ENCODE data around the gene NKG7. TPM values are rescaled to one million over a fixed set of nuclear protein-coding genes. Genes with fewer than 3 reads are reported as not detected.

NKG7 gene
- total and polyA plus RNA-seq, 8 donors, result 0.56 to 2.1 (median 1.0) TPM; not detected in 2

- H3K27me3 ChIP-seq, result no peaks in the 10 kb centered on the region
- 44 to 50% methylated on average over 14 of the region's 14 CpGs for WGBS, 2 donors
- H3K4me1 ChIP-seq, result no peaks in the 10 kb centered on the region
- H3K9me3 ChIP-seq, result no peaks in the 10 kb centered on the region
- DNase-seq (no peak), FAIRE-seq (no peak), ATAC-seq (no peak)
- no peaks in the 10 kb centered on the region for H3K36me3 ChIP-seq
- intact Hi-C loops (cut with DNase I), result no loop called here
- H3K27ac ChIP-seq, result no peak overlapping the region
- no peak overlapping the region for H3K4me3 ChIP-seq
- TF ChIP-seq, protein P1, sequence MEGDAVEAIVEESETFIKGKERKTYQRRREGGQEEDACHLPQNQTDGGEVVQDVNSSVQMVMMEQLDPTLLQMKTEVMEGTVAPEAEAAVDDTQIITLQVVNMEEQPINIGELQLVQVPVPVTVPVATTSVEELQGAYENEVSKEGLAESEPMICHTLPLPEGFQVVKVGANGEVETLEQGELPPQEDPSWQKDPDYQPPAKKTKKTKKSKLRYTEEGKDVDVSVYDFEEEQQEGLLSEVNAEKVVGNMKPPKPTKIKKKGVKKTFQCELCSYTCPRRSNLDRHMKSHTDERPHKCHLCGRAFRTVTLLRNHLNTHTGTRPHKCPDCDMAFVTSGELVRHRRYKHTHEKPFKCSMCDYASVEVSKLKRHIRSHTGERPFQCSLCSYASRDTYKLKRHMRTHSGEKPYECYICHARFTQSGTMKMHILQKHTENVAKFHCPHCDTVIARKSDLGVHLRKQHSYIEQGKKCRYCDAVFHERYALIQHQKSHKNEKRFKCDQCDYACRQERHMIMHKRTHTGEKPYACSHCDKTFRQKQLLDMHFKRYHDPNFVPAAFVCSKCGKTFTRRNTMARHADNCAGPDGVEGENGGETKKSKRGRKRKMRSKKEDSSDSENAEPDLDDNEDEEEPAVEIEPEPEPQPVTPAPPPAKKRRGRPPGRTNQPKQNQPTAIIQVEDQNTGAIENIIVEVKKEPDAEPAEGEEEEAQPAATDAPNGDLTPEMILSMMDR (IDR thresholded peaks at IDR 0.05), result no peak
These were observed 50.7 kb downstream of the NKG7 start for GRCh38 chr19:51321799-51322198.

Other genes starting within 250 kb of the NKG7 start
- gene SIGLEC9, start 247.7 kb downstream of the NKG7 start, total RNA-seq, result 1 to 10 TPM in 3 of 6 donors, under 1 TPM in 3; 0.19 to 4.1 (median 1.2) TPM
- 1 to 10 TPM in 1 of 2 donors, under 1 TPM in 1; 0.80 to 1.0 TPM for gene SIGLEC9, start 247.7 kb downstream of the NKG7 start, polyA plus RNA-seq
- gene SIGLEC7, start 230.4 kb downstream of the NKG7 start, total RNA-seq, result 1 to 10 TPM in 2 of 6 donors, under 1 TPM in 4; 0.12 to 3.0 (median 0.45) TPM
- under 1 TPM; 0.12 to 0.23 TPM for gene SIGLEC7, start 230.4 kb downstream of the NKG7 start, polyA plus RNA-seq
- 1 to 10 TPM in 3 of 6 donors, under 1 TPM in 3; 0.28 to 6.3 (median 1.5) TPM for gene CD33, start 147.6 kb downstream of the NKG7 start, total RNA-seq
- gene CD33, start 147.6 kb downstream of the NKG7 start, polyA plus RNA-seq, result under 1 TPM; 0.61 to 0.75 TPM
- not detected for gene SIGLECL1, start 121.6 kb downstream of the NKG7 start, total RNA-seq
- not detected for gene SIGLECL1, start 121.6 kb downstream of the NKG7 start, polyA plus RNA-seq
- gene IGLON5, start 61.0 kb downstream of the NKG7 start, total RNA-seq, result under 1 TPM in 2 of 6 donors, not detected in 4; 0.06 to 0.09 TPM
- under 1 TPM; 0.07 to 0.08 TPM for gene IGLON5, start 61.0 kb downstream of the NKG7 start, polyA plus RNA-seq
- gene VSIG10L, start 30.5 kb downstream of the NKG7 start, total RNA-seq, result 1 to 10 TPM in 1 of 6 donors, under 1 TPM in 4, not detected in 1; 0.16 to 1.1 (median 0.35) TPM
- under 1 TPM; 0.94 to 0.99 TPM for gene VSIG10L, start 30.5 kb downstream of the NKG7 start, polyA plus RNA-seq
- 10 to 100 TPM; 34.0 to 50.2 (median 45.0) TPM for gene ETFB, start 6.3 kb downstream of the NKG7 start, total RNA-seq
- gene ETFB, start 6.3 kb downstream of the NKG7 start, polyA plus RNA-seq, result 10 to 100 TPM; 56.3 to 77.4 TPM
- gene CLDND2, start 3.7 kb downstream of the NKG7 start, total RNA-seq, result 1 to 10 TPM in 1 of 6 donors, under 1 TPM in 4, not detected in 1; 0.46 to 1.5 (median 0.61) TPM
- 1 to 10 TPM; 4.3 to 7.7 TPM for gene CLDND2, start 3.7 kb downstream of the NKG7 start, polyA plus RNA-seq
- gene LIM2, start 15.3 kb upstream of the NKG7 start, total RNA-seq, result not detected
- gene LIM2, start 15.3 kb upstream of the NKG7 start, polyA plus RNA-seq, result not detected
- not detected for gene C19orf84, start 17.9 kb upstream of the NKG7 start, total RNA-seq
- gene C19orf84, start 17.9 kb upstream of the NKG7 start, polyA plus RNA-seq, result not detected
- 10 to 100 TPM in 1 of 6 donors, 1 to 10 TPM in 3, under 1 TPM in 2; 0.08 to 10.1 (median 2.8) TPM for gene SIGLEC10, start 45.0 kb upstream of the NKG7 start, total RNA-seq
- gene SIGLEC10, start 45.0 kb upstream of the NKG7 start, polyA plus RNA-seq, result under 1 TPM; 0.52 to 0.53 TPM
- gene SIGLEC8, start 85.8 kb upstream of the NKG7 start, total RNA-seq, result 1 to 10 TPM in 1 of 6 donors, under 1 TPM in 3, not detected in 2; 0.12 to 3.8 (median 0.23) TPM
- under 1 TPM; 0.07 to 0.19 TPM for gene SIGLEC8, start 85.8 kb upstream of the NKG7 start, polyA plus RNA-seq
- gene CEACAM18, start 105.9 kb upstream of the NKG7 start, total RNA-seq, result not detected
- gene CEACAM18, start 105.9 kb upstream of the NKG7 start, polyA plus RNA-seq, result not detected
- under 1 TPM in 3 of 6 donors, not detected in 3; 0.12 to 0.19 (median 0.14) TPM for gene SIGLEC12, start 129.1 kb upstream of the NKG7 start, total RNA-seq
- not detected for gene SIGLEC12, start 129.1 kb upstream of the NKG7 start, polyA plus RNA-seq
- under 1 TPM in 3 of 6 donors, not detected in 3; 0.16 to 0.67 (median 0.31) TPM for gene SIGLEC6, start 159.0 kb upstream of the NKG7 start, total RNA-seq
- gene SIGLEC6, start 159.0 kb upstream of the NKG7 start, polyA plus RNA-seq, result under 1 TPM in 1 of 2 donors, not detected in 1; 0.21 TPM
- 1 to 10 TPM; 3.0 to 8.0 (median 4.6) TPM for gene ZNF175, start 198.6 kb upstream of the NKG7 start, total RNA-seq
- 1 to 10 TPM; 2.0 to 2.6 TPM for gene ZNF175, start 198.6 kb upstream of the NKG7 start, polyA plus RNA-seq